Muscle of leg (tissue), 11 donors: ENCODE results near the gene OGG1. TPM values are rescaled to one million over a fixed set of nuclear protein-coding genes. Genes with fewer than 3 reads are reported as not detected.
"Not testable (repeated sequence)": the region's sequence is repeated elsewhere in the genome, so short reads cannot be mapped to it uniquely, and the experiment has no call there.

Source experiments
- DNase-seq: peaks from one replicate; pipeline ENCODE4 v3.0.0; 2013
- H3K27ac ChIP-seq: one replicate; pipeline ENCODE4 v1.5.1; 2013; ENCODE audit warnings: mild to moderate bottlenecking, low read length, control low read depth
- H3K27me3 ChIP-seq: one replicate; pipeline ENCODE4 v1.6.1; 2013; ENCODE audit warnings: low read length; ENCODE audit not compliant: control insufficient read depth, insufficient read depth
- H3K36me3 ChIP-seq: one replicate; pipeline ENCODE4 v1.6.1; 2013; ENCODE audit warnings: low read length; ENCODE audit not compliant: control insufficient read depth, insufficient read depth
- H3K4me1 ChIP-seq: one replicate; pipeline ENCODE4 v1.6.1; 2013; ENCODE audit warnings: low read length; ENCODE audit not compliant: control insufficient read depth, insufficient read depth
- H3K4me3 ChIP-seq: one replicate; pipeline ENCODE4 v1.5.1; 2013; ENCODE audit warnings: low read length, control low read depth
- H3K9me3 ChIP-seq: replicated peaks from 2 replicates; pipeline ENCODE4 v1.6.1; 2013; ENCODE audit warnings: low read depth, low read length; ENCODE audit not compliant: control insufficient read depth
- WGBS: methylation state at CpG from one replicate; pipeline ENCODE4 v1.1.5; 2013; ENCODE audit warnings: missing lambda C conversion rate; ENCODE audit not compliant: insufficient coverage; 5-methylcytosine and 5-hydroxymethylcytosine counted together
- polyA plus RNA-seq, 8 donors: library from polyadenylated mRNA; unstranded; fragments of 120-200 nt; gene quantifications; one replicate each; pipeline versions ENCODE4 v1.2.1 to v1.2.3, GENCODE V29; 2013; ENCODE audit warnings: inconsistent platforms in 1 of 8, low replicate concordance in 1 of 8; ENCODE audit not compliant: insufficient read length in 8 of 8, insufficient read depth in 1 of 8
- total RNA-seq: library from RNA; stranded (reverse); fragments of 120-200 nt; gene quantifications from one replicate; pipeline ENCODE4 v1.2.4, GENCODE V29; 2013

OGG1 gene
- total and polyA plus RNA-seq, 9 donors, result 21.4 to 38.6 (median 29.7) TPM

- 10% methylated on average over 11 of the region's 15 CpGs for WGBS
- H3K4me1 ChIP-seq, result peaks cover 33% of the 10 kb centered on the region
- peak; percentile 88 for DNase-seq
- peaks cover 11% of the 10 kb centered on the region for H3K36me3 ChIP-seq
- peak overlapping the region; percentile 66 for H3K4me3 ChIP-seq
- peak overlapping the region; percentile 43 for H3K27ac ChIP-seq
- no peaks in the 10 kb centered on the region for H3K9me3 ChIP-seq
- no peaks in the 10 kb centered on the region for H3K27me3 ChIP-seq
These were observed 20.6 kb downstream of the OGG1 start for GRCh38 chr3:9770276-9770812.

DNA sequence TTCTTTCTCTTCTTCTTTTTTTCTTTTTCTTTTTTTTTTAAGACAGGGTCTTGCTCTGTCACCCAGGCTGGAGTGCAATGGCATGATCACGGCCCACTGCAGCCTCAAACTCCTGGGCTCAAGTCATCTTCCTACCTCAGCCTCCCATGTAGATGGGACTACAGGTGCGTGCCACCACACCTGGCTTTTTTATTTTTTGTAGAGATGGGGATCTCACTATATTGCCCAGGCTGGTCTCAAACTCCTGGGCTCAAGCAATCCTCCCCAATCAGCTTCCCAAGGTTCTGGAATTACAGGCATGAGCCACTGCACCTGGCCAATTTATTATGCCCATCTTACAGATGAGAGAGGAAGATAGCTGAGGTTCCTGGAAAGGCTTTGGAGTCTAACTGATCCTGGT is 21.3 kb downstream of the OGG1 start:
- no CpG with 5 or more reads among the region's 2 CpGs for WGBS

DNA sequence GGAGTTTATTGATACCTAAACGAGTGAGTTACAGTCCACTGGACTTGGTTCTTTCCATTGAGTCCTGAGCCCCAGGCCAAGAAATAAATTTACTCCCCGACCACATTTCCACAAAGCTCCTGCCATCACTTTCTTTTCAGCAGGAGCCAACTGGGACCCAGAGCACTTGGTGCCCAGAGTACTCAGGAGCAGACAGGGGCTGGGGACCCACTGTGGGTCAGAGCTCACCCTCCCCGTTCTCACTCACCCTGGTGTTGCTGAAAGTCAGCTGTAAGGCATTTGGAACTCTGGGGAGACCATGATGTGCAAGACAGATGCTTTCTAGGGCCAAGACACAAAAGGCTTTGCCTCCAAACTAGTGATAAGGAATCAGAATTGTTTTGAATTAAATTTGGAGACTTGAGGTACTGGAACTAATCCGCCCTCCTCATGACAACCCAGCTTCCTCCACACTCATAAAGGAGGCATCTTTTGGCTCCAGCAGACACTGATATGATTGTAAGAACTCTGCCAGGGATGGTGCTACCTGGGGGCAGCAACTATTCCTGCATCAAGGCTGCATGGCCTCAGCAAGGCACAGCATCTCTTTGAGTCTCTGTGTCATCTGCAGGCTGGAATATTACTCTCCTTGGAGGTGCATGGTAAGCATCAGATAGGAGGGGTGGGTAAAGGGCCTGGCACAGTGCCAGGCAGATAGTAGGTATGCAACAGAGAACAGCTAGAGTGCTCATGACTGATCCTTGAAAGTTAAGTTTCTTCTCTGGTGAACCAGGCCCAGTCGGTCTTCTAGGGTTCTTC is 27.3 kb downstream of the OGG1 start:
- H3K4me3 ChIP-seq, result no peak overlapping the region
- no peaks in the 10 kb centered on the region for H3K9me3 ChIP-seq
- no peak overlapping the region for H3K27ac ChIP-seq
- H3K27me3 ChIP-seq, result no peaks in the 10 kb centered on the region
- no peak for DNase-seq
- WGBS, result 67% methylated on average over 2 of the region's 5 CpGs
- peaks cover 12% of the 10 kb centered on the region for H3K4me1 ChIP-seq
- H3K36me3 ChIP-seq, result peaks cover 21% of the 10 kb centered on the region

More for the DNA sequence above, 21.3 kb downstream of the OGG1 start:
- not testable (repeated sequence) for H3K27me3 ChIP-seq, H3K27ac ChIP-seq, H3K9me3 ChIP-seq, H3K4me3 ChIP-seq, DNase-seq, H3K36me3 ChIP-seq
- H3K4me1 ChIP-seq, result peaks cover 33% of the 10 kb centered on the region

DNA sequence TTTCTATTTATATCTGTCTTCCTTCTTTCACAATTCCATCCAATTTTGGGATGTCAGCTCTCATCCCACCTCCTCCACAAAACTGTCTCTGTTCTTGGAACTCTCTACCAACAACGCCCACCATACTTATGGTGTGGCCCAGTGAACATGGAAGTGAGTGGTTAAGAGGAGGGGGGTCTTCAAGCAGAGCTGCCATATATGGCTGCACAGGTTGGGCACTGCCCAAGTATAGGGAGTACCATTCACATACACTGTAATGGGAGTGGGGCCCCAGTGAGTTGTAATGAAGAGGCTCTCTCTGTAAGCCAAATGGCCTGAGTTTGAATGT is 27.9 kb downstream of the OGG1 start:
- Histone ChIP-seq H3K4me1 (peaks cover 12% of the 10 kb centered on the region), H3K4me3 (no peak overlapping the region), H3K9me3 (no peaks in the 10 kb centered on the region), H3K27ac (no peak overlapping the region), H3K27me3 (no peaks in the 10 kb centered on the region), H3K36me3 (peaks cover 24% of the 10 kb centered on the region)
- WGBS, result no CpG with 5 or more reads among the region's 1 CpG
- DNase-seq, result no peak

DNA sequence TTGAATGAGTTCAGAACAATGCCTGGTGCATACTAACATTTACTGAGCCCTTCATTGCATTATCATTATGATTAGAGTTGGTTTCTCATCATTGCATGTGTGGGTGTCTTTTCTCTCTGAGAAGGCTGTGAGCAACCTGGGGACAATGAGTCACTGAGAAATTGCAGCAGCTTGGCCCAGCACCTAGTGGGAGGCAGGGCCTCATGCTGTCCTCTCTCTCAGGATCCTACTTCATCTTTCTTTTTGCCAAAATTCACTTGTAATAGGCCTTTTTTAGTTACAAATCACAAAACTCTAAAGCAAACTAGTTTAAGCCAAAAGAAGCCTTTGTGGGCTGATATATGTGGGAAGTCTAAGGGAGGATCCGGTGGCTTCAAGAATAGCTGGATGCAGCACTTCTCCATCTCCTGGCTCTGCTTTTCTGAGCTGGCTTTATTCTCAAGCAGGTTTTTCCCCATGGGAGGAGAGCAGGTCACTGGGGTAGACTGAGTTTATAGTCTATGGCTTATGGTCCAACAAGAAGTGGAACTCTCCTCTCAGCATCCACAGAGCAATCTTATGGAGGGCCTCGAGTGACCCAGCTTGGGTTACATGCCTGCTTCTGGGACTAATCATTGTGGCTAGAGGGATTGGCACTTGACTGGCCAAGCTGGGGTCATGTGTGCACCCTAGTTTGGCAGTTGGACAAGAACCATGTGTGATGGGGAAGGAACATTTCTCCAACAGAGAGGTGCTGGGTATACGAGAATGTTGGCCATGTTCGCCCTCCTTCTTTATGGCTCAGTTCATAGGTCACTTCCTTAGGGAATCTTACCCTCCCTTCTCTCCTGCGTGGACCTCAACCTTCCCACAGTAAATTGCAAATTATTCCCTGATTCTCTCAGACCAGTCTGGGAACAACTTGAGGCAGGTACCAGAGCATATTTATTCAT is 28.7 kb downstream of the OGG1 start:
- Histone ChIP-seq H3K27me3 (no peaks in the 10 kb centered on the region), H3K4me1 (peaks cover 12% of the 10 kb centered on the region), H3K9me3 (no peaks in the 10 kb centered on the region), H3K4me3 (no peak overlapping the region), H3K27ac (peak overlapping the region; percentile 7), H3K36me3 (peaks cover 26% of the 10 kb centered on the region)
- 60% methylated on average over 3 of the region's 5 CpGs for WGBS
- peak; percentile 66 for DNase-seq

- 92% methylated on average over 2 of the region's 6 CpGs for WGBS
- peaks cover 12% of the 10 kb centered on the region for H3K4me1 ChIP-seq
- H3K4me3 ChIP-seq, result no peak overlapping the region
- H3K27ac ChIP-seq, result no peak overlapping the region
- H3K36me3 ChIP-seq, result peaks cover 33% of the 10 kb centered on the region
- no peak for DNase-seq
- no peaks in the 10 kb centered on the region for H3K27me3 ChIP-seq
- no peaks in the 10 kb centered on the region for H3K9me3 ChIP-seq
These were observed 29.4 kb downstream of the OGG1 start for GRCh38 chr3:9779075-9779593.

- H3K9me3 ChIP-seq, result no peaks in the 10 kb centered on the region
- 83% methylated on average over 3 of the region's 8 CpGs for WGBS
- peaks cover 39% of the 10 kb centered on the region for H3K36me3 ChIP-seq
- H3K4me3 ChIP-seq, result no peak overlapping the region
- H3K27ac ChIP-seq, result no peak overlapping the region
- H3K4me1 ChIP-seq, result peaks cover 12% of the 10 kb centered on the region
- H3K27me3 ChIP-seq, result no peaks in the 10 kb centered on the region
- DNase-seq, result peak; percentile 60
These were observed 30.1 kb downstream of the OGG1 start for GRCh38 chr3:9779721-9780457.

DNA sequence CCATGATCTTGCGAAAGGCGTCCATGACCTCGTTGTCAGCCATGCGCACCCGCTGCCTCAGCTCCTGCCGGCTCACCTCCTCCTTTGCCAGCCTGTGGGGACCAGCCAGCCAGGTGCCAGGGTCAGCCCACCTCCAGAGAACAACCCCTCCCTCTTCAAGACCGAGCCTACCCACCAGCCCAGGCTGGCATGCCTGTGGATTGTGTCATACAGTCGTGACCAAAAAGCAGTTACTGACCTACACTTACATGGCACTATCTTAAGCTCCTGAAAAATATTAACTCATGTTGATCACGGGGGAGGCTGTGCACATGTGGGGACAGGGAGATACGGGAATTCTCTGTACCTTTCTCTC is 30.7 kb downstream of the OGG1 start:
- no peak for DNase-seq
- Histone ChIP-seq H3K9me3 (no peaks in the 10 kb centered on the region), H3K27ac (no peak overlapping the region), H3K36me3 (peaks cover 44% of the 10 kb centered on the region), H3K27me3 (no peaks in the 10 kb centered on the region), H3K4me1 (peaks cover 12% of the 10 kb centered on the region), H3K4me3 (no peak overlapping the region)
- WGBS, result 92% methylated on average over 6 of the region's 10 CpGs

DNA sequence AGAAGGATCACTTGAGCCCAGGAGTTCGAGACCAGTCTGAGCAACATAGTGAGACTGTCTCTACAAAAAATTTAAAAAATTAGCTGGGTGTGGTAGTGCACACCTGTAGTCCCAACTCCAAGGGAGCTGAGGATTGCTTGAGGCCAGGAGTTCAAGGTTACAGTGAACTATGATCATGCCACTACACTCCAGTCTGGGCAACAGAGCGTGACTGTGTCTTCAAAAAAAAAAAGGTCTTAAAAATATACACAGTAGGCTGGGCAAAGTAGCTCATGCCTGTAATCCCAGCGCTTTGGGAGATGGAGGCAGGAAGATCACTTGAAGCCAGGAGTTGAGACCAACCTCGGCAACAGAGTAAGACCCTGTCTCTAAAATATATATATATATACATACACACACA is 31.2 kb downstream of the OGG1 start:
- H3K4me1 ChIP-seq, result peaks cover 12% of the 10 kb centered on the region
- no peak overlapping the region for H3K4me3 ChIP-seq
- 100% methylated on average over 1 of the region's 4 CpGs for WGBS
- peaks cover 48% of the 10 kb centered on the region for H3K36me3 ChIP-seq
- H3K27ac ChIP-seq, result no peak overlapping the region
- no peaks in the 10 kb centered on the region for H3K27me3 ChIP-seq
- no peaks in the 10 kb centered on the region for H3K9me3 ChIP-seq
- no peak for DNase-seq
